Anterior cingulate cortex (tissue), 58 donors: ENCODE measurements around the gene BCL2L11.

Experiments used
- DNase-seq, 58 donors: peaks; one replicate each; lab custom pipeline; 2025; lab: John Stamatoyannopoulos, UW

The BCL2L11 gene

GRCh38 chr2:111142101-111142500 lies 21.4 kb downstream of the BCL2L11 start:
- no peak for DNase-seq

- DNase-seq, result no peak
Measured at GRCh38 chr2:111143107-111143842, 22.6 kb downstream of the BCL2L11 start.

DNA sequence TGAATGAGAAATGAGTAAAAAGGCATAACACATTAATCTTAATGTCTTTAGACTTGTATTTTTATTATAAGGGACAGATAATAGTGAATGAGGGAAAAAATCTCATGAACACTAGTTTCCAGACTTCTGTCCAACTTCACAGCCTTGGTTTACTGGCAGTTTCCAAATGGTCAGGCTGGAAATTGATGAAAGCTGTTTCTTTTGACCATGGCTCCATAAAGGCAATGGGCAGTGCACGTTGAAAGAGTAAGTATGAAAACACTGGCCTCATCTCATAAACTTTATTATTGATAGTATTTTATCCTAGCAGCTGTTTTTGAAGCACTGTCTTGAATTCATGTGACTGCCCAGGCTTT lies 23.1 kb downstream of the BCL2L11 start:
- no peak for DNase-seq

DNA sequence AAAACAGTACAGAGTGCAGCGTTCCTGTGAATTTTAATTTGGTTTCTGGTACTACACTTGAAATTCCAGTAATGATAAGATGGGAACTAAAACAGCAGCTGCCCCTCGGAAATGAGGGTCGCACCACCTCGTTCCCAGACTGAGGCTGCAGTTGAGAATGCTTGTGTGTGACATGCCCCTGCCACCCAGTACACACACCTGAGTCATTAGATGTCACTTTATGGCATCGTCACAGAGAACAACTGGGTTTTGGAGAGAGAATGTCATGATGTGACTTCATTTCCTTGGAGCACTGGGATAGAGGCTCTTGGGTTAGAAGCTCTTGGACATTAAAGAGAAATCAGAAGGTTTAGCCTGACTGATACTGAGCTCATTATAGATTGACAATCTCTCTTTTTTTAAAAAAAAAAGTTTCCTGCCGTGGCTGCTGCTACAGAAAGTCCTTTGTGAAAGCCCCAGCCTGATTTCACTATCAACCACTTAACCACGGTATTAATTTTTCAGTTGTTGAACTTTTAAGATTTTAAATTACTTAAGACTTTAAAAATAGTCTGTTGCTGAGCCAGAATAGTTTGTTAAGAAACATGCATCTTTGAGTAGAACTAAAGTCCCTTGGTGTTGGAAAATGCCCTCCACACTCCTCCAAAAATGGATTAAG lies 24.5 kb downstream of the BCL2L11 start:
- no peak for DNase-seq

GRCh38 chr2:111145951-111146350 lies 25.2 kb downstream of the BCL2L11 start:
- no peak for DNase-seq

DNA sequence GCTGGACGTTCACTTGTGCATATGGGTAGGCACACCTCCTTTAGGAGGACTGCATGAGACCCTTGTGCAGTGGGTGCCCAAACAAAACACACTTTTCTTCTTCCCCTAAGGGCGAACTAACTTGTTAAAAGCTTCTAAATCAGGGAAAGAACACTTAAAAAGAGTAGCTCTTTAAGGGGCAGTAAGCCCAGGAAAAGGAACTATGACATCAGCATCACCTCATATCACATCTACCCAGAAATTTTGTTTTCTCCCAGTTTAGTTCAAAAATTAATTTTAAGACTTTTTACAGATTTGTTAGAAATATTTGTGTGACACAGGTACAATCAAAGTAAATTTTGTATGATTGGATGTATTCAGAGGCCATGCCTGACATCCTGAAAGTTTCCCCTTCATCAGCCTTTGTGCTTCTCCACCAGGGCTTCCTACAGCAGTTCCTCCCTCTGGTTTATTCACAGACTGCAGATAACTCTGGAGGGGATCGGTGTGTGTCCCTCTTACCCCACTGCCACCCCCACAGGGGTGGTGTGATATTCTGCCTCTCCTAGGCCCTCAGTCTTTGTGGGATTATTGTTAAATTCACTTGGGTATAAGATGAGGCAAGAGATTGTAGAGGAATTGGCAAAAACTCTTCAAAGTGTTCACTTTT lies 27.6 kb downstream of the BCL2L11 start:
- DNase-seq, result no peak

DNA sequence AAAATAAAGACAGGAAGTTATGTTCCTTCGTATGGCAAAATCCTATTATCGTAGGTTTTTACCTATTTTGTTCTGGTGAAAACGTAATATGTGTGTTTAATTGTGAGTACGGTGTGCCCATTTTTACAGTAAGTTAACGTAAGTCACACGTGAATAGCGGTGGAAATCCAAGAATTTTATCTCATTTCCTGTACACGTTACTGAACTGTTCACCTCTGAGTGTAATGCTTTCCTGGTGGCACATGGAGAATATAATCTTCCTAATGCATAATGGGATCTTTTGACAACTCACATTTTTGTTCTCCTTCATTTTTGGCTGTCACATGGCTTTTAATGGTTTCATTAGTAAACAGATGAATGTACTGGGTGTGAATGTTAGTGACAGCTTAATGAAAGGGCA lies 28.2 kb downstream of the BCL2L11 start:
- DNase-seq, result no peak

- no peak for DNase-seq
Measured at GRCh38 chr2:111149882-111150455, 29.3 kb downstream of the BCL2L11 start.

GRCh38 chr2:111154758-111155157 lies 34.0 kb downstream of the BCL2L11 start:
- no peak for DNase-seq

DNA sequence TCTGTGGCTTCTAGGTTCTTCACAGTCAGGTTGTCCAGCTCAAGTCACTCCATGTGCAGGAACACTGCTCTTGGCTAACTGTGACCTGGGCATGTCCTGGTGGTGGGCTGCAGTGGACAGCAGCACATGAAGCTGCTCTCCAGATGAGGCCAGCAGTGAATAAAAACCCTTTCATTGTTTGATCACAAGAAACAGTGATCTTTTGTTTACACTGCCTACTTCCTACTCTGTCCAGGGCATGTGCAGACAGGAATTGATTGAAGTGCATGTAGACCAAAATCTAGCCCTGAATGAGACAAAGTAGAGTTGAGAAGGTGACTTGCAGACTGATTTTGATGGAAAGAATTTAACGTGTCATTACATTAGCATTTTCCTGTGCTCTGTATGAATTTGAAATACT lies 34.9 kb downstream of the BCL2L11 start:
- DNase-seq, result peak in 9 of 58 donors; percentile 6 to 52 (median 20)

DNA sequence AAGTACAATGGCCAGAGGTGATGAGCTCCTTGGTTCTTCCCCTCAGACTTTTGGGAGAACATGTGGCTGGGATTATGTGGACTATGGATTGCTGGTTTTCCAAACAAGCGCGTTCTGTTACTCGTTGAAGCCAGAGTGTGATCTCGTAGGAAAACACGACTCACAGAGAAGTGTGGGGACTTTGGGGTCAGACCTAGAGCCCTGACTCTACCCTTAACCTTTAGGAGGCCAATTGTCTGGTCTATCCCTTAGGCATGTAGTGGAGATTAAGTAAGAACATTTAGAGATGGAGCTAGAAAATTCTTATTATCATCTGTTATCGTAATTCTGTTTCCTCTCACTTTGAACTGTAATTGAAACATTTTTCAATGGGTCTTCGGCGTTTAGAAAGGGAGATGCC lies 35.8 kb downstream of the BCL2L11 start:
- DNase-seq, result no peak

- no peak for DNase-seq
Measured at GRCh38 chr2:111157071-111157661, 36.5 kb downstream of the BCL2L11 start.

DNA sequence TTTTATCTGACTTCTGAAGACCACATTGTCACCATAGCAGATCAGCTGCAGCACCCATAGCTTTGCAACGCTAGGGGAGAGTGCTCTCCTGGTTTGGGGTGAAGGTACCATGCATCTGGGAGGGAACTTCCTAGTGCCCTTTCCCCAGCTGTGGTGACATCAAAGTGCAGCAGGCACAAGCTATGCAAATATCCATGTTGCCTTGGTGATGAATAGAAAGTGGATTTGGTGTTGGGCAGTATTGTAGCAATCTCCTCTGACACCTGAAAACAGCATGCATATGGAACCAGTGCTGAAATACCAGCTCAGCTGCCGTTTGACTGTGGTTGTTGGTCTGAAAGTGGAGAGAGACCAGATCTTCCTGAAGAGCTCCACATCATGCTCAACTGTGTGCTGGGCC lies 37.1 kb downstream of the BCL2L11 start:
- no peak for DNase-seq

DNA sequence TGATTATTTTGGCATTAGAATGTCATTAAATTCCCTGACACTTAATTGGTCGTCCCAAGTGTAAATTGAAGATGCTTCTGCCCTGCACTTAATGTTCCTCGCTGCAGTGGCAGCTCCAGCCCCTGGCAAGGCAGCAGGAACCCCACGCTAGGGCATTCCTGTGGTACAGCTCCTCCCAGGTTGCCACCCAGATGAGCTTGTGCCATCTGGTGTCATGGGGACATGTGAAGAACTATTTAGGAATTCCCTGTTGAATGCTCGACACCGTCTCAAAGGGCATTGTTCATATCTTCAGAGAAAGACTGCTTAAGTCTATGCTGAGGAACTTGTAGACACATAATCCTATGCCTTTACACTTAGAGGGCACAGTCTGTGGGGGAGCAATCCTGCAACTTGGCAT lies 38.9 kb downstream of the BCL2L11 start:
- DNase-seq, result no peak

- no peak for DNase-seq
Measured at GRCh38 chr2:111160758-111161157, 40.0 kb downstream of the BCL2L11 start.

- DNase-seq, result peak in 55 of 58 donors; percentile 8 to 78 (median 50)
Measured at GRCh38 chr2:111161971-111162370, 41.3 kb downstream of the BCL2L11 start.

GRCh38 chr2:111162718-111163331 lies 42.1 kb downstream of the BCL2L11 start:
- no peak for DNase-seq

DNA sequence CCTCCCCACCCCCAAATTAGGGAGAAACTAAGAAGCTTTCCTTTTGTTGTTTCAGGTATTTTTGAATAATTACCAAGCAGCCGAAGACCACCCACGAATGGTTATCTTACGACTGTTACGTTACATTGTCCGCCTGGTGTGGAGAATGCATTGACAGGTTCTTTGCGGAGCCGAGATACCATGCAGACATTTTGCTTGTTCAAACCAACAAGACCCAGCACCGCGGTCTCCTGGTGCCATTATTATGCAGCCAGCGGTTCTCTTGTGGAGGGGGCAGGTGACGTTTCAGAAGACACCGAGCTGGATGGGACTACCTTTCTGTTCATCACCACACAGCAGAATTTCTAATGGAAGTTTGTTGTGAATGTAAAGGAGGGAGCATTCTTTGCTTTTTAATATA lies 43.4 kb downstream of the BCL2L11 start:
- no peak for DNase-seq

- no peak for DNase-seq
Measured at GRCh38 chr2:111165084-111165483, 44.4 kb downstream of the BCL2L11 start.

DNA sequence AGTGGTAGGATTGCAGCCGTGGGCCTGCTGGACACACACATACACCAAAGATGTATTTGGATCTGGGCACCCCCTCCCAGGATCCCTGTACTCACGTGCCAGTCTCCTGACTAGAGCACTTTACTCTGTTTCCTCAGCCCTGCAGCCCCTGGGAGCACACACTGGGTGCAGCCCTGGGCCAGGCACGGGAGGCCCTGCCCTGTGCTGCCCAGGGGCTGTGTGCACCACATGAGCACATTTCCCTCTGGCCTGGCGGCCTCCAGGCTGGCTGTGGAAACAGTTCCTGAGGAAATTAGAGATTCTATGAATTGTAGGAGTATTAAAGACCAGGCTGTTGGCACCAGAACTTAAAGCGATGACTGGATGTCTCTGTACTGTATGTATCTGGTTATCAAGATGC lies 45.4 kb downstream of the BCL2L11 start:
- no peak for DNase-seq
